CD4-positive, alpha-beta memory T cell (primary cell): ENCODE data around the gene CHMP2A. TPM values are rescaled to one million over a fixed set of nuclear protein-coding genes. Genes with fewer than 3 reads are reported as not detected.
A peak's percentile ranks its signal among the peaks of the same experiment; 100 is the strongest.

ENCODE experiments used
- CTCF ChIA-PET: fragments of 350-600 bp; sonication (Branson Sonifier 250); formaldehyde crosslinking; loops from one replicate; lab custom pipeline; 2021; ENCODE audit warnings: inconsistent platforms; ENCODE audit not compliant: partially characterized antibody; lab: Charles Lee
- POLR2A ChIA-PET: fragments of 350-600 bp; sonication (Branson Sonifier 250); formaldehyde crosslinking; loops from one replicate; lab custom pipeline; 2021; ENCODE audit not compliant: partially characterized antibody; lab: Charles Lee
- DNase-seq, 5 donors: peaks; one replicate each; pipeline versions ENCODE4 v3.0.0 to v3.0.0-alpha.2; 2020 to 2022; ENCODE audit warnings: mixed read lengths in 1 of 5
- H3K27ac ChIP-seq: one replicate; pipeline ENCODE4 v1.7.0; 2013; ENCODE audit warnings: low read depth, low read length
- H3K27me3 ChIP-seq: 2 replicates; pipeline ENCODE4 v1.7.0; 2013; ENCODE audit warnings: mild to moderate bottlenecking, low read length, moderate library complexity; ENCODE audit not compliant: insufficient read depth
- H3K36me3 ChIP-seq: 2 replicates; pipeline ENCODE4 v1.7.0; 2013; ENCODE audit warnings: mild to moderate bottlenecking, low read length, moderate library complexity; ENCODE audit not compliant: insufficient read depth
- H3K4me1 ChIP-seq: 2 replicates; pipeline ENCODE4 v1.7.0; 2013; ENCODE audit warnings: mild to moderate bottlenecking, low read length, moderate library complexity; ENCODE audit not compliant: insufficient read depth
- H3K4me3 ChIP-seq, 2 donors: one replicate each; pipeline ENCODE4 v1.7.0; 2013; ENCODE audit warnings: low read length in 2 of 2, mild to moderate bottlenecking in 1 of 2
- H3K9me3 ChIP-seq, 2 donors: one replicate each; pipeline ENCODE4 v1.7.0; 2013; ENCODE audit warnings: low read length in 2 of 2, control low read depth in 1 of 2; ENCODE audit not compliant: control insufficient read depth in 1 of 2
- H3K27ac Mint-ChIP-seq, 7 donors: one replicate each; pipeline ENCODE4 v1.8.0; 2020 to 2021; ENCODE audit warnings: mixed read lengths in 7 of 7, mild to moderate bottlenecking in 6 of 7, inconsistent platforms in 3 of 7, moderate library complexity in 3 of 7
- H3K27me3 Mint-ChIP-seq, 2 donors: one replicate each; pipeline ENCODE4 v1.8.0; 2020 to 2021; ENCODE audit warnings: mixed read lengths in 2 of 2
- H3K36me3 Mint-ChIP-seq, 2 donors: one replicate each; pipeline ENCODE4 v1.8.0; 2020 to 2021; ENCODE audit warnings: mixed read lengths in 2 of 2, inconsistent platforms in 1 of 2, mild to moderate bottlenecking in 1 of 2
- H3K4me1 Mint-ChIP-seq, 4 donors: one replicate each; pipeline ENCODE4 v1.8.0; 2020 to 2021; ENCODE audit warnings: mixed read lengths in 4 of 4, mild to moderate bottlenecking in 1 of 4
- H3K4me3 Mint-ChIP-seq, 8 donors: one replicate each; pipeline ENCODE4 v1.8.0; 2020 to 2021; ENCODE audit warnings: mixed read lengths in 8 of 8, mild to moderate bottlenecking in 7 of 8, moderate library complexity in 6 of 8, inconsistent platforms in 3 of 8
- H3K9me3 Mint-ChIP-seq, 8 donors: one replicate each; pipeline ENCODE4 v1.8.0; 2020 to 2021; ENCODE audit warnings: mixed read lengths in 8 of 8, mild to moderate bottlenecking in 5 of 8, inconsistent platforms in 3 of 8, moderate library complexity in 1 of 8
- intact Hi-C: fragments of 100-400 bp; cut with micrococcal nuclease; formaldehyde crosslinking; loops from one replicate; pipeline ENCODE4 v1.15.1; 2023
- polyA plus RNA-seq, 2 donors: library from polyadenylated mRNA; unstranded; fragments of 300-500 nt; fragmentation: Illumina TruSeq; gene quantifications; one replicate each; pipeline ENCODE4 v1.2.3, GENCODE V29; 2021
- total RNA-seq, 2 experiments: library from RNA; stranded (reverse); gene quantifications; one replicate each; pipeline ENCODE4 v1.2.3, GENCODE V29; 2021

CHMP2A gene
- total and polyA plus RNA-seq, 4 experiments from 2014 or later, result 81.1 to 238 (median 144) TPM

DNA sequence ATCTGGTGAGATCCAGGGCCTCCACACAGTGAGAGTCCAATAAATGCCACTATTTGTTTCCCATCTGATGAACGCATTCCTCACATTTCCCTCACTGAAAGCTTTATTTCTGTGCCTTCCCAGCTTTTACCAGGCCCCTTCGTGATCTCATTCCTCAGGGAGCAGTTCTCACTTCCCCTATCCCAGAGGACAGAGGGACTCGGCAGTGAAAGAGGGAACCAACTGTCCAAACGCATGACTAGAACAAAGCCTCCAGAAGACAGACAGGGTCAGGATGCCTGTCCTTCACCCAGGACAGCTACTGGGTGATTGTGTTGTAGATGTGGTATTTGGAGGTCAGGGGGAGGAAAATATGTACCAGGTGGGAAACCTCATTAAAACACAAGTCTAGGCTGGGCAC is 33.3 kb downstream of the CHMP2A start:
- Mint-ChIP-seq H3K4me1 (peaks cover 14 to 37% (median 25%) of the 10 kb centered on the region in 4 donors), H3K9me3 (no peaks in the 10 kb centered on the region), H3K27ac (peak overlapping the region in 3 of 7 donors; percentile 51 to 84 (median 77)), H3K4me3 (peak overlapping the region in 3 of 8 donors; percentile 28 to 55 (median 34)), H3K36me3 (peaks cover 0 to 13% of the 10 kb centered on the region in 2 donors), H3K27me3 (no peaks in the 10 kb centered on the region)
- peaks cover 4% of the 10 kb centered on the region for H3K36me3 ChIP-seq
- POLR2A ChIA-PET, result interaction anchor here (3.0 to 5.4 kb wide), 6 partner anchors 24 to 339 kb away, joined by 27 to 96 read pairs (median 46); partner anchors contain the start of genes CHMP2A, MZF1, TRIM28 and UBE2M
- peaks cover 25% of the 10 kb centered on the region for H3K4me1 ChIP-seq
- no peaks in the 10 kb centered on the region for H3K27me3 ChIP-seq
- no peaks in the 10 kb centered on the region for H3K9me3 ChIP-seq
- no peak overlapping the region for H3K4me3 ChIP-seq
- CTCF ChIA-PET, result interaction anchor here (0.7 to 13.8 kb wide), 4 partner anchors 8 to 59 kb away, joined by 5 to 260 read pairs (median 10); partner anchors contain the start of gene MZF1
- DNase-seq, result no peak
- intact Hi-C loops, result no loop called here
- H3K27ac ChIP-seq, result no peak overlapping the region

DNA sequence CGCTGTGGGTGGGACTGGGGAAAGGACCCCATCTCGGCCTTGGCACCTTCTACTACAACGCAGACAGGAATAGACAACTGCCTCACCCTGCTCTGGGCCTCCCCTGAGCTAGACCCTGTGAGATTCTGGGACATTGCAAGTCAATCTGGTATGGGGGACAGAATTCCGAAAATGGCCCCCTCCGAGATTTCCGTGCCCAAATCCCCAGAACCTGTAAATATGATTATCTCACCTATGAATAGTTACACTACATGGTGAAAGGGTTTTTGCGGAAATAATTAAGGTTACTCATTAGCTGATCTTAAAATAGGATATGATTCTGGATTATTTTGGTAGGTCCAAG is 34.7 kb downstream of the CHMP2A start:
- no peaks in the 10 kb centered on the region for H3K9me3 Mint-ChIP-seq
- peak overlapping the region; percentile 97 to 99 (median 98) for H3K27ac Mint-ChIP-seq
- intact Hi-C loops, result loop anchor here (1.0 kb wide), 2 partner anchors 53 to 61 kb away; partner anchors contain the start of gene MZF1
- ChIA-PET CTCF (interaction anchor here (0.7 to 13.8 kb wide), 28 partner anchors 9 to 604 kb away, joined by 3 to 260 read pairs (median 4); partner anchors contain the start of genes CHMP2A, MZF1, SLC27A5 and TRIM28), POLR2A (interaction anchor here (0.7 to 5.4 kb wide), 30 partner anchors 12 to 1109 kb away, joined by 3 to 96 read pairs (median 8); partner anchors contain the start of genes CHMP2A, ERVK3-1, MZF1 and RPS5)
- Histone ChIP-seq H3K4me3 (peak overlapping the region; percentile 81 to 88), H3K27me3 (no peaks in the 10 kb centered on the region), H3K9me3 (no peaks in the 10 kb centered on the region), H3K27ac (peak overlapping the region; percentile 82), H3K4me1 (peaks cover 25% of the 10 kb centered on the region), H3K36me3 (peaks cover 13% of the 10 kb centered on the region)
- peaks cover 6 to 17% of the 10 kb centered on the region in 2 donors for H3K36me3 Mint-ChIP-seq
- DNase-seq, result no peak
- H3K4me3 Mint-ChIP-seq, result peak overlapping the region; percentile 92 to 97 (median 95)
- H3K27me3 Mint-ChIP-seq, result no peaks in the 10 kb centered on the region
- peaks cover 14 to 47% (median 28%) of the 10 kb centered on the region in 4 donors for H3K4me1 Mint-ChIP-seq

GRCh38 chr19:58519355-58520256 is 35.3 kb downstream of the CHMP2A start, which contains the start of gene ZBTB45:
TSS of gene ZBTB45 (minus strand) at chr19:58519810. CDS start at chr19:58517673, 2,137 bp downstream.
- peak within 1 kb of the TSS; percentile 92 to 97 (median 95) for H3K4me3 Mint-ChIP-seq
- peak; percentile 88 to 92 (median 89) for DNase-seq
- no peaks in the 10 kb centered on the region for H3K27me3 Mint-ChIP-seq
- peak within 1 kb of the TSS; percentile 97 to 99 (median 98) for H3K27ac Mint-ChIP-seq
- Histone ChIP-seq H3K36me3 (peaks cover 13% of the 10 kb centered on the region), H3K27me3 (no peaks in the 10 kb centered on the region), H3K4me1 (peaks cover 28% of the 10 kb centered on the region), H3K4me3 (peak within 1 kb of the TSS; percentile 81 to 88), H3K27ac (peak within 1 kb of the TSS; percentile 82), H3K9me3 (no peaks in the 10 kb centered on the region)
- ChIA-PET POLR2A (interaction anchor here (0.7 to 5.4 kb wide), 33 partner anchors 10 to 1108 kb away, joined by 3 to 96 read pairs (median 7); partner anchors contain the start of genes CHMP2A, ERVK3-1, MZF1 and RPS5), CTCF (interaction anchor here (0.7 to 13.8 kb wide), 30 partner anchors 8 to 603 kb away, joined by 3 to 260 read pairs (median 4); partner anchors contain the start of genes CHMP2A, MZF1, SLC27A5 and TRIM28)
- H3K9me3 Mint-ChIP-seq, result no peaks in the 10 kb centered on the region
- intact Hi-C loops, result loop anchor here (1.0 to 5.0 kb wide), 8 partner anchors 20 to 337 kb away; partner anchors contain the start of genes MZF1, TRIM28, ZNF132 and ZNF446
- H3K36me3 Mint-ChIP-seq, result peaks cover 6 to 17% of the 10 kb centered on the region in 2 donors
- peaks cover 14 to 53% (median 30%) of the 10 kb centered on the region in 4 donors for H3K4me1 Mint-ChIP-seq

- peaks cover 6 to 18% of the 10 kb centered on the region in 2 donors for H3K36me3 Mint-ChIP-seq
- Histone ChIP-seq H3K4me1 (peaks cover 32% of the 10 kb centered on the region), H3K27ac (peak overlapping the region; percentile 82), H3K9me3 (no peaks in the 10 kb centered on the region), H3K36me3 (peaks cover 13% of the 10 kb centered on the region), H3K4me3 (peak overlapping the region; percentile 76 to 88), H3K27me3 (no peaks in the 10 kb centered on the region)
- intact Hi-C loops, result loop anchor here (1.0 to 5.0 kb wide), 6 partner anchors 20 to 337 kb away; partner anchors contain the start of genes TRIM28, ZNF132 and ZNF446
- peak; percentile 39 to 65 (median 43) for DNase-seq
- CTCF ChIA-PET, result interaction anchor here (1.0 to 13.8 kb wide), 8 partner anchors 19 to 156 kb away, joined by 3 to 260 read pairs (median 9); partner anchors contain the start of genes CHMP2A, TRIM28, ZNF132 and ZNF324B
- no peaks in the 10 kb centered on the region for H3K27me3 Mint-ChIP-seq
- H3K4me3 Mint-ChIP-seq, result peak overlapping the region; percentile 92 to 97 (median 95)
- H3K4me1 Mint-ChIP-seq, result peaks cover 17 to 59% (median 35%) of the 10 kb centered on the region in 4 donors
- POLR2A ChIA-PET, result interaction anchor here (0.9 to 5.4 kb wide), 25 partner anchors 10 to 336 kb away, joined by 3 to 96 read pairs (median 9); partner anchors contain the start of genes CHMP2A, MZF1, TRIM28 and UBE2M
- H3K9me3 Mint-ChIP-seq, result no peaks in the 10 kb centered on the region
- peak overlapping the region; percentile 97 to 99 (median 98) for H3K27ac Mint-ChIP-seq
These were observed 35.9 kb downstream of the CHMP2A start for GRCh38 chr19:58519087-58519354.

DNA sequence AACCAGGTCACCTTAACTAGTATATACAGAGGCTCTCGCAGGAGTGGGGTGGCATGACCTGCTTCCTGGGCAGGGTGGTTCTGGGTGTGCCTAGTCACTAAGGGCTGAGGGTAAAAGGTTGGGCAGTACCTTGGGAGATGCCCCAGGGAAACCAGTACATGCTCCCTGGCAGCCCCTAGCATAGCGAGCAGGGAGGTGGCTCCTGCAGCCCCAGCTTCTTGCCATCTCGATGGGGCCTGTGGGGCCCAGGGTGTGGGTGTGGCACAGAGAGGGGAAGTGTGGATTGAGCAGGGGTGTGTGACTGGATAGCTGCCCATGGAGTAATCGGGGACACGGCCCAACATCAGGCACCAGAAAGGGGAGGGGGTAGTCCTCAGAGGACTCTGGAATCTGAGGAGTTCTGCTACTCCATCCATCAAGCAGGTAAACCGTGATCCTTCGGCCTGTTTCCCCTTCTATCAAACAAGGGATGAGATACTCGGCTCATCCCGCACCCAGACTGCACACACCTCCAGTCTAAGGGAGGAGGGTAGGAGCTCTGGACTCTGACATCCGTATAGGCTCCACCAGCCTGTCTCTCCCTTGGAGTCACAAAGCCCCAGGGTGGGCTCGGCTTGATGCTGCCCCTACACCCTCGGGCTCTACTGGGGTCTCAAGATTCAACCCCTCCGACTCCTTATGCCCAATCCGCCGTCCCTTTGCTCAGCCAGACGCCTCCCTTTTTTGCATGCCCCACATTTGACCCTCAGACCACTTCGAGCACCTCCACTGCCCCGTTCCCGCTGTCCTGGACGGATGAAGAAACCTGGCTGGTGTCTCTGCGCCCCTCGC is 36.4 kb downstream of the CHMP2A start:
- Mint-ChIP-seq H3K9me3 (no peaks in the 10 kb centered on the region), H3K4me3 (peak overlapping the region; percentile 92 to 97 (median 95)), H3K4me1 (peaks cover 18 to 63% (median 39%) of the 10 kb centered on the region in 4 donors), H3K27me3 (no peaks in the 10 kb centered on the region), H3K36me3 (peaks cover 6 to 19% of the 10 kb centered on the region in 2 donors), H3K27ac (peak overlapping the region; percentile 97 to 99 (median 98))
- Histone ChIP-seq H3K27ac (peak overlapping the region; percentile 82), H3K9me3 (no peaks in the 10 kb centered on the region), H3K4me1 (peaks cover 36% of the 10 kb centered on the region), H3K4me3 (peak overlapping the region; percentile 76 to 88), H3K36me3 (peaks cover 13% of the 10 kb centered on the region), H3K27me3 (no peaks in the 10 kb centered on the region)
- ChIA-PET POLR2A (interaction anchor here (0.6 to 5.4 kb wide), 25 partner anchors 9 to 336 kb away, joined by 3 to 96 read pairs (median 9); partner anchors contain the start of genes CHMP2A, MZF1, TRIM28 and UBE2M), CTCF (interaction anchor here (1.0 to 13.8 kb wide), 8 partner anchors 18 to 156 kb away, joined by 3 to 260 read pairs (median 9); partner anchors contain the start of genes CHMP2A, TRIM28, ZNF132 and ZNF324B)
- no peak for DNase-seq
- intact Hi-C loops, result loop anchor here (1.0 to 5.0 kb wide), 6 partner anchors 19 to 336 kb away; partner anchors contain the start of genes TRIM28, ZNF132 and ZNF446
